ENCODE measurements around the gene RHOBTB3.

Gene RHOBTB3

GRCh38 chr5:95761771-95762651 is 30.9 kb downstream of the RHOBTB3 start:
- H3K27ac ChIP-seq, result peak overlapping the region; percentile 64; the same call in 1 of the 2 replicates
- TF ChIP-seq ZFX (IDR thresholded peaks at IDR 0.05), result no peak
- no peak for TF ChIP-seq CTCF (conservative IDR thresholded peaks at IDR 0.05)

- no peak for TF ChIP-seq ZFX (IDR thresholded peaks at IDR 0.05)
- no peak for TF ChIP-seq CTCF (conservative IDR thresholded peaks at IDR 0.05)
- peak overlapping the region; percentile 64 for H3K27ac ChIP-seq
Observed at GRCh38 chr5:95762652-95763041, 31.5 kb downstream of the RHOBTB3 start.

- H3K27ac ChIP-seq, result peak overlapping the region; percentile 69
- TF ChIP-seq CTCF (conservative IDR thresholded peaks at IDR 0.05), result no peak
- no peak for TF ChIP-seq ZFX (IDR thresholded peaks at IDR 0.05)
Observed at GRCh38 chr5:95763941-95764340, 32.8 kb downstream of the RHOBTB3 start.

GRCh38 chr5:95768731-95769130 is 37.6 kb downstream of the RHOBTB3 start:
- TF ChIP-seq CTCF (conservative IDR thresholded peaks at IDR 0.05) (no peak), ZFX (IDR thresholded peaks at IDR 0.05) (no peak)
- H3K27ac ChIP-seq, result no peak overlapping the region

GRCh38 chr5:95770830-95771708 is 39.9 kb downstream of the RHOBTB3 start:
- no peak overlapping the region for H3K27ac ChIP-seq
- TF ChIP-seq ZFX (IDR thresholded peaks at IDR 0.05), result no peak
- TF ChIP-seq CTCF (conservative IDR thresholded peaks at IDR 0.05), result no peak

- no peak for TF ChIP-seq ZFX (IDR thresholded peaks at IDR 0.05)
- TF ChIP-seq CTCF (conservative IDR thresholded peaks at IDR 0.05), result no peak
Observed at GRCh38 chr5:95771892-95772291, 40.8 kb downstream of the RHOBTB3 start.

More at GRCh38 chr5:95771892-95772291, 40.8 kb downstream of the RHOBTB3 start:
- no peak overlapping the region for H3K27ac ChIP-seq
